Thymus (tissue), 11 donors: ENCODE measurements around the gene NEMP2. TPM values are rescaled to one million over a fixed set of nuclear protein-coding genes. Genes with fewer than 3 reads are reported as not detected.
"Not testable (repeated sequence)": the region's sequence is repeated elsewhere in the genome, so short reads cannot be mapped to it uniquely, and the experiment has no call there.

Experiments used
- DNase-seq, 9 donors: peaks; one replicate each; pipeline ENCODE4 v3.0.0-alpha.2; 2013; ENCODE audit warnings: low spot score in 9 of 9, low read depth in 6 of 9, missing footprints in 1 of 9
- H3K27ac ChIP-seq, 2 donors: one replicate each; pipeline ENCODE4 v1.5.1; 2013; ENCODE audit warnings: control low read depth in 1 of 2, low read depth in 1 of 2, low read length in 1 of 2, mild to moderate bottlenecking in 1 of 2, moderate library complexity in 1 of 2
- H3K27me3 ChIP-seq, 2 donors: one replicate each; pipeline ENCODE4 v1.5.1; 2013; ENCODE audit warnings: low read length in 1 of 2; ENCODE audit not compliant: control insufficient read depth in 2 of 2, insufficient read depth in 1 of 2
- H3K36me3 ChIP-seq, 2 donors: one replicate each; pipeline ENCODE4 v1.5.1; 2013; ENCODE audit warnings: low read length in 1 of 2, mild to moderate bottlenecking in 1 of 2, moderate library complexity in 1 of 2; ENCODE audit not compliant: control insufficient read depth in 2 of 2, insufficient read depth in 2 of 2
- H3K4me1 ChIP-seq, 2 donors: one replicate each; pipeline ENCODE4 v1.5.1; 2013; ENCODE audit warnings: low read length in 2 of 2; ENCODE audit not compliant: control insufficient read depth in 2 of 2, insufficient read depth in 2 of 2
- H3K4me3 ChIP-seq, 2 donors: one replicate each; pipeline ENCODE4 v1.5.1; 2013; ENCODE audit warnings: low read length in 2 of 2, control low read depth in 1 of 2, mild to moderate bottlenecking in 1 of 2
- H3K9me3 ChIP-seq, 2 donors: one replicate each; pipeline ENCODE4 v1.5.1; 2013; ENCODE audit warnings: low read length in 1 of 2, mild to moderate bottlenecking in 1 of 2; ENCODE audit not compliant: control insufficient read depth in 2 of 2, insufficient read depth in 1 of 2
- WGBS: extraction: QIAGEN DNeasy Blood & Tissue Kit; methylation state at CpG from one replicate; pipeline ENCODE4 v1.1.7; 2013; 5-methylcytosine and 5-hydroxymethylcytosine counted together
- polyA plus RNA-seq: library from polyadenylated mRNA; stranded (reverse); fragments of 200-250 nt; gene quantifications from one replicate; pipeline ENCODE4 v1.2.3, GENCODE V29; 2013
- total RNA-seq: library from RNA; stranded (reverse); fragments of 120-200 nt; gene quantifications from one replicate; pipeline ENCODE4 v1.2.4, GENCODE V29; 2013
- donor health status: healthy.

NEMP2 gene
- total and polyA plus RNA-seq, 2 donors = 1.9 to 10.2 TPM

- no peak overlapping the region for H3K4me3 ChIP-seq
- peak in 1 of 9 donors; percentile 41 for DNase-seq
- H3K36me3 ChIP-seq = peaks cover 0 to 27% of the 10 kb centered on the region in 2 donors
- H3K27ac ChIP-seq = no peak overlapping the region
- no peaks in the 10 kb centered on the region for H3K27me3 ChIP-seq
- 95% methylated on average over 1 of the region's 1 CpG for WGBS
- no peaks in the 10 kb centered on the region for H3K9me3 ChIP-seq
- peaks cover 3 to 16% of the 10 kb centered on the region in 2 donors for H3K4me1 ChIP-seq
Observed at GRCh38 chr2:190519975-190520767, 14.4 kb downstream of the NEMP2 start.

- Histone ChIP-seq H3K36me3 (peaks cover 8 to 33% of the 10 kb centered on the region in 2 donors), H3K9me3 (no peaks in the 10 kb centered on the region), H3K4me3 (no peak overlapping the region), H3K27ac (no peak overlapping the region), H3K27me3 (peaks cover 0 to 3% of the 10 kb centered on the region in 2 donors), H3K4me1 (peaks cover 3 to 16% of the 10 kb centered on the region in 2 donors)
- 93% methylated on average over 2 of the region's 2 CpGs for WGBS
- no peak for DNase-seq
Observed at GRCh38 chr2:190517468-190517867, 17.1 kb downstream of the NEMP2 start.

DNA sequence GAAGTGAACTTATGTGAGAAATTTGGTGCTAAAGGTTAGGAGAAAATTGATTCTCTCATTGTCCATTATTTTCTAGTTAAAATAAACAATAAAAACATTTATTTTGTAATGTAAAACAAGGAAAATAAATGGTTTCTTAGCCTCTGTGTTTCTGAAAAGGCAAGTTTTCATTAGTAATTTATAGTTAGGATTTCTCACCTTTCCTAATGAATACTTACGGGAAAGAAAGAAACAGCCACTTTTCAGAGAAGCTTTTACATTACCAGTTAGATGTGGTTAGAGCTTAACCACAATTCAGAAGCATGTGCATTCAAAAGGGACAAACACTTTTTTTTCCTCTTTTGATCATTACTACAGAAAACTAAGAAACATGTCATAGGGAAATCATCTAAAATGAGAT is 18.8 kb downstream of the NEMP2 start:
- Histone ChIP-seq H3K9me3 (no peaks in the 10 kb centered on the region), H3K4me3 (no peak overlapping the region), H3K27ac (no peak overlapping the region), H3K36me3 (peaks cover 9 to 30% of the 10 kb centered on the region in 2 donors), H3K27me3 (peaks cover 0 to 3% of the 10 kb centered on the region in 2 donors), H3K4me1 (peaks cover 3 to 14% of the 10 kb centered on the region in 2 donors)
- peak in 5 of 9 donors; percentile 42 to 85 (median 58) for DNase-seq
- 3% methylated on average over 1 of the region's 1 CpG for WGBS

GRCh38 chr2:190514676-190515075 is 19.8 kb downstream of the NEMP2 start:
- H3K4me3 ChIP-seq = no peak overlapping the region
- H3K9me3 ChIP-seq = no peaks in the 10 kb centered on the region

GRCh38 chr2:190513877-190514276 is 20.6 kb downstream of the NEMP2 start:
- peaks cover 3 to 5% of the 10 kb centered on the region in 2 donors for H3K4me1 ChIP-seq
- no peaks in the 10 kb centered on the region for H3K9me3 ChIP-seq
- no peak overlapping the region for H3K27ac ChIP-seq
- no peak overlapping the region for H3K4me3 ChIP-seq
- peaks cover 0 to 3% of the 10 kb centered on the region in 2 donors for H3K27me3 ChIP-seq
- WGBS = 98% methylated on average over 2 of the region's 2 CpGs
- peak in 1 of 9 donors; percentile 32 for DNase-seq
- H3K36me3 ChIP-seq = peaks cover 12 to 40% of the 10 kb centered on the region in 2 donors

More at GRCh38 chr2:190514676-190515075, 19.8 kb downstream of the NEMP2 start:
- no peak for DNase-seq
- peaks cover 9 to 36% of the 10 kb centered on the region in 2 donors for H3K36me3 ChIP-seq
- H3K27me3 ChIP-seq = peaks cover 0 to 3% of the 10 kb centered on the region in 2 donors
- 97% methylated on average over 1 of the region's 1 CpG for WGBS
- peaks cover 3 to 6% of the 10 kb centered on the region in 2 donors for H3K4me1 ChIP-seq
- H3K27ac ChIP-seq = no peak overlapping the region

GRCh38 chr2:190512539-190513095 is 21.9 kb downstream of the NEMP2 start:
- peaks cover 3 to 5% of the 10 kb centered on the region in 2 donors for H3K4me1 ChIP-seq
- no peak overlapping the region for H3K4me3 ChIP-seq
- peaks cover 20 to 45% of the 10 kb centered on the region in 2 donors for H3K36me3 ChIP-seq
- DNase-seq = no peak
- no peak overlapping the region for H3K27ac ChIP-seq
- 93% methylated on average over 5 of the region's 5 CpGs for WGBS
- peaks cover 0 to 3% of the 10 kb centered on the region in 2 donors for H3K27me3 ChIP-seq
- H3K9me3 ChIP-seq = no peaks in the 10 kb centered on the region

- DNase-seq = no peak
- H3K4me1 ChIP-seq = peaks cover 0 to under 1% of the 10 kb centered on the region in 2 donors
- peaks cover 20 to 56% of the 10 kb centered on the region in 2 donors for H3K36me3 ChIP-seq
- H3K4me3 ChIP-seq = no peak overlapping the region
- no peak overlapping the region for H3K27ac ChIP-seq
- no peaks in the 10 kb centered on the region for H3K9me3 ChIP-seq
- peaks cover 0 to 3% of the 10 kb centered on the region in 2 donors for H3K27me3 ChIP-seq
- 98% methylated on average over 2 of the region's 2 CpGs for WGBS
Observed at GRCh38 chr2:190511104-190511503, 23.4 kb downstream of the NEMP2 start.

- not testable (repeated sequence) for H3K4me3 ChIP-seq, H3K27me3 ChIP-seq, H3K9me3 ChIP-seq, H3K4me1 ChIP-seq, DNase-seq, H3K27ac ChIP-seq
- H3K36me3 ChIP-seq = peaks cover 21 to 62% of the 10 kb centered on the region in 2 donors
- WGBS = 97% methylated on average over 5 of the region's 5 CpGs
Observed at GRCh38 chr2:190509895-190510294, 24.6 kb downstream of the NEMP2 start.

GRCh38 chr2:190507135-190507534 is 27.4 kb downstream of the NEMP2 start:
- DNase-seq = no peak
- peaks cover 34 to 64% of the 10 kb centered on the region in 2 donors for H3K36me3 ChIP-seq
- no peaks in the 10 kb centered on the region for H3K27me3 ChIP-seq
- no peak overlapping the region for H3K4me3 ChIP-seq
- H3K9me3 ChIP-seq = no peaks in the 10 kb centered on the region
- WGBS = 97% methylated on average over 4 of the region's 4 CpGs
- H3K27ac ChIP-seq = no peak overlapping the region
- no peaks in the 10 kb centered on the region for H3K4me1 ChIP-seq
